Upper lobe of right lung (tissue), 1 donor: ENCODE measurements around the gene DHFR2. TPM values are rescaled to one million over a fixed set of nuclear protein-coding genes. Genes with fewer than 3 reads are reported as not detected.

Experiments
- ATAC-seq: fragments of 200-7000 bp; cut with Tn5 transposase; one replicate; pipeline ENCODE4 v1.9.1; 2020; ENCODE audit warnings: mild to moderate bottlenecking, moderate library complexity
- DNase-seq: peaks from one replicate; pipeline ENCODE4 v3.0.0-alpha.2; 2020
- H3K27ac ChIP-seq: fragments of 200-600 bp; one replicate; pipeline ENCODE4 v1.8.0; 2022
- H3K27me3 ChIP-seq: fragments of 200-600 bp; one replicate; pipeline ENCODE4 v1.8.0; 2022; ENCODE audit warnings: mild to moderate bottlenecking
- H3K36me3 ChIP-seq: fragments of 200-600 bp; one replicate; pipeline ENCODE4 v1.8.0; 2022
- H3K4me1 ChIP-seq: fragments of 200-600 bp; one replicate; pipeline ENCODE4 v1.8.0; 2022
- H3K4me3 ChIP-seq: fragments of 200-600 bp; one replicate; pipeline ENCODE4 v1.8.0; 2022; ENCODE audit warnings: mild to moderate bottlenecking
- H3K9me3 ChIP-seq: fragments of 200-600 bp; one replicate; pipeline ENCODE4 v1.8.0; 2022
- intact Hi-C: fragments of 100-400 bp; cut with DNase I; formaldehyde crosslinking; loops from one replicate; pipeline ENCODE4 v1.11.0; 2022
- total RNA-seq: library from RNA; stranded (reverse); fragmentation: NEBNext Ultra II Directional; extraction: Animal tissue kit (Norgen Biotek cat#: 25700); gene quantifications from one replicate; pipeline ENCODE4 v1.2.1, GENCODE V29; 2021
- TF ChIP-seq, protein P1 (sequence below): fragments of 200-600 bp; IDR thresholded peaks from one replicate; pipeline ENCODE4 v1.8.0; 2022; ENCODE audit warnings: antibody characterized with exemption
- donor health status: DM: no; HTN: yes; CAD: no; lungs with severe emphysema.

The DHFR2 gene
- total RNA-seq, 1 donor from 2014 or later = 8.1 TPM

DNA sequence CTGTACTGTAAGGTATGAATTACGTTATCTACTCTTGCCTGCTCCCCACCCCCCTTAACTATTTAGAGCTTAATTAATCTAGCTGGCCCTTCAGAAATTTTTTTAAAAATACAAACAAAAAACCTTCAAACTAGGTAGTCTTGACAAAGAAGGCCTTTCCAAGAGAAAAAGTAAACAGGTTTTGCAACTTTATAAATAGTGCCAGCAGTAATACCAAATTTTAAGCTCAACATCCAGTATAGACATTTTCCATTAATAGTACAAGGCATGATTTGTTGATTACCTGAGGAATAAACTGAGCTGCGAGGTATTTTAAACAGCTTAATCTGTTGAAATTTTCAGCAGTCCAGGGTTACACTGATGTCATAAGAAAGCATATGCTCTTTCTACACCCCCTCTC lies 54.5 kb downstream of the DHFR2 start:
- ATAC-seq (no peak), DNase-seq (no peak)
- H3K36me3 ChIP-seq = no peaks in the 10 kb centered on the region
- intact Hi-C loops = loop anchor here (10.0 kb wide), 1 partner anchor 57 kb away; the partner anchor contains the start of genes DHFR2 and NSUN3
- H3K27ac ChIP-seq = no peak overlapping the region
- H3K9me3 ChIP-seq = no peaks in the 10 kb centered on the region
- H3K27me3 ChIP-seq = no peaks in the 10 kb centered on the region
- H3K4me3 ChIP-seq = no peak overlapping the region
- H3K4me1 ChIP-seq = peaks cover 7% of the 10 kb centered on the region
- TF ChIP-seq, protein P1, sequence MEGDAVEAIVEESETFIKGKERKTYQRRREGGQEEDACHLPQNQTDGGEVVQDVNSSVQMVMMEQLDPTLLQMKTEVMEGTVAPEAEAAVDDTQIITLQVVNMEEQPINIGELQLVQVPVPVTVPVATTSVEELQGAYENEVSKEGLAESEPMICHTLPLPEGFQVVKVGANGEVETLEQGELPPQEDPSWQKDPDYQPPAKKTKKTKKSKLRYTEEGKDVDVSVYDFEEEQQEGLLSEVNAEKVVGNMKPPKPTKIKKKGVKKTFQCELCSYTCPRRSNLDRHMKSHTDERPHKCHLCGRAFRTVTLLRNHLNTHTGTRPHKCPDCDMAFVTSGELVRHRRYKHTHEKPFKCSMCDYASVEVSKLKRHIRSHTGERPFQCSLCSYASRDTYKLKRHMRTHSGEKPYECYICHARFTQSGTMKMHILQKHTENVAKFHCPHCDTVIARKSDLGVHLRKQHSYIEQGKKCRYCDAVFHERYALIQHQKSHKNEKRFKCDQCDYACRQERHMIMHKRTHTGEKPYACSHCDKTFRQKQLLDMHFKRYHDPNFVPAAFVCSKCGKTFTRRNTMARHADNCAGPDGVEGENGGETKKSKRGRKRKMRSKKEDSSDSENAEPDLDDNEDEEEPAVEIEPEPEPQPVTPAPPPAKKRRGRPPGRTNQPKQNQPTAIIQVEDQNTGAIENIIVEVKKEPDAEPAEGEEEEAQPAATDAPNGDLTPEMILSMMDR = no peak

Other genes with a start within 250 kb of the DHFR2 start
- 70.5 TPM for gene PROS1, start 89.0 kb downstream of the DHFR2 start, total RNA-seq
- 20.3 TPM for gene ARL13B, start 82.8 kb downstream of the DHFR2 start, total RNA-seq
- gene STX19, start 34.3 kb downstream of the DHFR2 start, total RNA-seq = 2.8 TPM
- gene NSUN3, start 145 bp upstream of the DHFR2 start, total RNA-seq = 18.0 TPM